Renal cortex interstitium (tissue), 11 donors: ENCODE measurements around the gene MYL12A. TPM values are rescaled to one million over a fixed set of nuclear protein-coding genes. Genes with fewer than 3 reads are reported as not detected.

Experiments
- DNase-seq, 11 donors: peaks; one replicate each; pipeline ENCODE4 v3.0.0-alpha.2; 2013; ENCODE audit warnings: low read depth in 9 of 11, low spot score in 4 of 11; ENCODE audit errors: extremely low read depth in 1 of 11
- polyA plus RNA-seq, 3 donors: library from polyadenylated mRNA; unstranded; fragments of 120-200 nt; gene quantifications; one replicate each; pipeline ENCODE4 v1.2.1, GENCODE V29; 2013; ENCODE audit not compliant: insufficient read length in 3 of 3

MYL12A gene
- polyA plus RNA-seq, 3 donors = 360 to 475 (median 421) TPM

GRCh38 chr18:3297025-3297984, 49.7 kb downstream of the MYL12A start:
- peak; percentile 58 to 90 (median 82) for DNase-seq

GRCh38 chr18:3304832-3305231, 57.2 kb downstream of the MYL12A start:
- DNase-seq = no peak

- DNase-seq = no peak
These were observed 57.8 kb downstream of the MYL12A start for GRCh38 chr18:3305354-3305762.

Other genes starting within 250 kb of the MYL12A start
- gene LPIN2, start 234.7 kb upstream of the MYL12A start, polyA plus RNA-seq = 10 to 100 TPM; 37.8 to 40.0 (median 39.5) TPM
- 10 to 100 TPM in 1 of 3 donors, 1 to 10 TPM in 2; 8.1 to 10.2 (median 8.6) TPM for gene MYOM1, start 27.8 kb upstream of the MYL12A start, polyA plus RNA-seq
- 100 to 1,000 TPM; 501 to 619 (median 568) TPM for gene MYL12B, start 14.3 kb downstream of the MYL12A start, polyA plus RNA-seq
- 100 to 1,000 TPM in 1 of 3 donors, 10 to 100 TPM in 2; 82.1 to 107 (median 87.5) TPM for gene TGIF1, start 202.4 kb downstream of the MYL12A start, polyA plus RNA-seq